Dermis microvascular lymphatic vessel endothelial cell (primary cell): ENCODE data around the gene TSPO. TPM values are rescaled to one million over a fixed set of nuclear protein-coding genes. Genes with fewer than 3 reads are reported as not detected.
"Not testable (repeated sequence)": the region's sequence is repeated elsewhere in the genome, so short reads cannot be mapped to it uniquely, and the experiment has no call there.

ENCODE experiments used
- DNase-seq, 2 donors: peaks; one replicate each; pipeline versions ENCODE4 v3.0.0 to v3.0.0-alpha.2; 2010; ENCODE audit warnings: low read depth in 2 of 2
- total RNA-seq: library from RNA; depleted of rRNA; stranded (reverse); fragments of >200 nt; gene quantifications from 2 replicates; pipeline ENCODE4 v1.2.1, GENCODE V29; 2014

TSPO gene
- total RNA-seq = 295 and 296 TPM in 2 replicates

GRCh38 chr22:43151251-43152002, at the start of gene TSPO:
Gene TSPO (plus strand): TSS chr22:43151559. CDS start chr22:43159239, 7,680 bp downstream.
- DNase-seq = peak in 1 of 2 donors; percentile 60

DNA sequence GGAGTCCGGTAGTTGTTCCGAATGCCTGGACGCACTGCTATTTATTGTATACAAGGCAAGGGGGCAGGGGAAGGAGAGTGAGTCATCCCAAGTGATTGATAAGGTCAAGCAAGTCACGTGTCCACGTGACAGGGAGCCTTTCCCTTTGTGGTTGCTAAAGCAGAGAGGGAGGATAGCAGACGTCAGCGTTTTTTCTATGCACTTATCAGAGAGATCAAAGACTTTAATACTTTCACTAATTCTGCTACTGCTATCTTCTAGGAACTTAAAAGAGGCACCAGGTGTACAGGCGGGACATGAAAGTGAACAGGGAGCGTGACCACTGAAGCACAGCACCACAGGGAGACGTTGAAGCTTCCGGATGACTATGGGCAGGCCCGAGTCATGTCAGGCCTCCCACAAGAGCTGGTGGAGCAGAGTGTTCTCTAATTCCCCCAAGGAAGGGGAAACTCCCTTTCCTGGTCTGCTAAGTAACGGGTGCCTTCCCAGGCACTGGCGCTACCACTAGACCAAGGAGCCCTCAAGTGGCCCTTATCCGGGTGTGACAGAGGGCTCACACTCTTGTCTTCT, 47.2 kb upstream of the TSPO start:
- peak in 1 of 2 donors; percentile 67 for DNase-seq

DNA sequence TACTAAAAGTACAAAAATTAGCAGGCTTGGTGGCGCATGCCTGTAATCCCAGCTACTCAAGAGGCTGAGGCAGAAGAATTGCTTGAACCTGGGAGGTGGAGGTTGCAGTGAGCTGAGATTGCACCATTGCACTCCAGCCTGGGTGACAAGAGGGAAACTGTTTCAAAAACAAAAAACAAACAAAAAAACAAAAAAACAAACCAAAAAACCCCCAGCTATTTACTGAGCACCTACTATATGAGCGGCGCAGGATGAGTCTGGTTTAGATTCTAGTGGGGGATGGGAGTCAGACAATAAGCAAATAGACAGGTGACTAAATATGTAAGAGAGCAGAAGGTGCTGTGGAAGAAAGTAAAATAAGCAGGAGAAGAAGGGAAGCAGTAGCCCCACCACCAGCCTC, 46.4 kb upstream of the TSPO start:
- DNase-seq = not testable (repeated sequence)

GRCh38 chr22:43106302-43106701, 45.1 kb upstream of the TSPO start:
- DNase-seq = no peak

DNA sequence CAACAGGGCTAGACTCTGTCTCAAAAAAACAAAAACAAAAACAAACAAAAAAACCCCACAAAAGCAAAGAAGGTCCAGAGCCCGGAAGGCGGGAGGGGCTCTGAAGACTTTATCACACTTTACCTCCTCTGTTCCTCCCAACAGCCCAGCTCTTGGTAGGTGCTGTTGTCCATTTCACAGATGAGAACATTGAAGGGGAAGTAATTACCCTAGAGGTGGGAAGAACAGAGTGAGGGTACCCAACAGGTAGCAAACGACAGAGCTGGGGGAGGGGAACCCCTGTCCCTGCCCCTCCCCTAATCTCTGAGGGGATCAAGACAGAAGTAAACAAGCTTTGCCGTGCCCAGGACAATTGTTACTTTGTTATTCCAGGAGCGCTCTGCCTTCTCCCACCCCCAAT, 41.8 kb upstream of the TSPO start:
- no peak for DNase-seq

- DNase-seq = no peak
Observed at GRCh38 chr22:43109921-43110443, 41.4 kb upstream of the TSPO start.

DNA sequence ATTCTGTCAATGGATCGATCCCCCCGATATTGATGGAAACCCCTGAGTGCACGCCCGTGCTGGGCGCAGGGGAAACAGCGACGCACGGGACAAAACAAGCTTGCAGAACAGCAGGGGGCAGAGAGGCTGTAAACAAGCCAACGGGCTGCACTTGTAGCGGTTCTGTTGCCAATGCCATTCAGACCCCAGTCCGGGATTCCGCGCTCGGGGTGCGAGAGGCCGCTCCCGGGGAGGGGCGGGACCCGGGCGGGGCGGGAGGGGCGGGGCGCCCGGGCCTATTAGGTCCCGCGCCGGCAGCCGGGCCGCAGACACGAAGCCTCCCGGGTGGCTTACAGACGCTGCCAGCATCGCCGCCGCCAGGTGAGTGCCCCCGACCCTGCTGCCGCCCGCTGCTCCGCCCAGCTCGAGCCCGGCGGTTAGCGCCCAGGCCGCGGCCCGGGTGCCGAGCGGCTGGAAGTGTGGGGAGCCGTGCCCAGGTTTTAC, 40.9 kb upstream of the TSPO start, which contains the start of gene BIK:
Gene BIK, plus strand, starts transcription at position 307 of the 483 bp plus-strand sequence. CDS start 13,273 bp downstream, outside the sequence.
- DNase-seq = peak in 1 of 2 donors; percentile 55

DNA sequence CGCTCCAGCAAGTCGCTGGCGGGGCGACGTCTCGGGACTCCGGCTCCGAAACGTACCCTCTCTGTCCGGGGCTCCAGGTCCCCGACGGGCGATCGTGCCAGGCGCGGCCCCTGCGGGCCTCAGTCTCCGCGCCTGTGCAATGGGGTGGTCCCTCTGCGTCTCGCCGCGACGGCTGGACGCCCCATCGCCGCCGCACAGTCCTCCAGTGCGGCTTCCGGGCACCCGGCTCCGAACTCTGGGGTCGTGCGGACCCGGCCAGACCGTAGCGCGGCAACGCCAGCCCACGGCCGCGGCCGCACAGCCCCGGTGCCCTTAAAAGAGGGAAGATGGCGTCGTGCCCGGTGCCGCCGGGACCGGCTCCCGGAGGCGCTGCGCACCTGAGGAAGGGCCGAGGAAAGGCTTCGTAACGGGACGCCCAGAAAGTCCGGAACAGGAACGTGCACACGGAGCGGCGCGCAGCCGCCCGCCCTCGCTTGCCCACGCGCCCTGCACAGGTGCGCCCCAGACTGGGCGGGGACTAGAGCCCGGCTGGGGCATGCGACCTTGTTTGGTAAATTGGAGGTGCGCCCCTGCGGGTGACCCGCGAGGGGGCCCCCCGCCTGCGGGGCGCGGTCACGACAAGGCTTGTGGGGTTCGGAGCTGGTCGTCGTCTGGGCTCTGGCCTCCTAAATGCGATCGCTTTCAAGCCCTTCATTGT, 40.3 kb upstream of the TSPO start:
- no peak for DNase-seq

DNA sequence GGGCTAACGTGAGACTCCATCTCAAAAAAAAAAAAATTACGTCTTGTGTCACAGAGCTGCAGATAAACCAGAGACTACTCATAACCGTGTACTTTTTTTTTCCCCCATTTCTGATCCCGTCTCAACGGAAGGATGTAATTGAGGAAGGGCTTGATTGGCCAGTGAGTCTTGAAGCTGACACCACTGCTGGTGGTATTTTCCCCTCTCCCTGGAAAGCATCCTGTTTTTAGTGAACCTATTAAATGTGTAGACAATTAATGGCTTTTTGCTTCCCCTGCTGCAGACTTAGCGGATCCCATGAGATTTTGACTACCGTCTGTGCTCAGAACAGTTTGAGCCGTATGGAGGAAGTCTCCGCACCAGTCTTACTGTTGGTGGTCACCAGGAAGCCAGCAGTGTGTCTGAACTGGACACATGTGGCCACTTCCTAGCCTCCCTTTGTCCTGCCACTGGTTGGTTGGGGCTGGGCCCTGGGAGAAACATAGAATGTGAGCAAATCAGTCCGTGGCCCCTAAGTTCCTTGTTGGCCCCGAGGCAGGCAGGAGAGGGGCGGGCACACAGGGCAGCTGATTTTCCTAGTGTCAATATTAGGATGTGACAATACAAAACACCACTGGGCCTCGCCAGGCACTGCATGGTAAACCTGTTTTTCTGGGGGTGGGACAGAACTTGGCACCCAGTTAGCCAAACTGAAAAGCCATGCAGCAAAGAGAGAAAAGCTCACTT, 37.7 kb upstream of the TSPO start:
- peak in 1 of 2 donors; percentile 18 for DNase-seq

DNA sequence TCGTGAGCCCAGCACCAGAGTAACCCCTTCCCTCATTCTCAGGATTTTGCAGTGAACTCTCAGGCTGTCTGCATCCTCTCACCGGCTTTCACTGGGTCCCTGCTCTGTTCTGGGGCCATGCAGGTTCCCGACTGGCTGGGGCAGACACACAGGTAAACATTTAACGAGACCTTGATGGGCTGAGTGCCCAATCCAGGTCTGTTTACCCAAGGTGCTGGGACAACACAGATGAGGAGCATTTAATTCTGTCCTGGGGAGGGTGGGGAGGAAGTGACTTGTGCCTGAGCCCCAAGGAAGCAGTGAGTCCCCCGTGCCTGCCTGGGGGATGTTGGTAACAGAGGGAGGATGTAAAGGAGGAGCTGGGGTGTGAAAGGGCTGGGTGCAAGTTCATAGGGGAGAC, 36.4 kb upstream of the TSPO start:
- DNase-seq = no peak

- no peak for DNase-seq
Observed at GRCh38 chr22:43116932-43117331, 34.4 kb upstream of the TSPO start.

DNA sequence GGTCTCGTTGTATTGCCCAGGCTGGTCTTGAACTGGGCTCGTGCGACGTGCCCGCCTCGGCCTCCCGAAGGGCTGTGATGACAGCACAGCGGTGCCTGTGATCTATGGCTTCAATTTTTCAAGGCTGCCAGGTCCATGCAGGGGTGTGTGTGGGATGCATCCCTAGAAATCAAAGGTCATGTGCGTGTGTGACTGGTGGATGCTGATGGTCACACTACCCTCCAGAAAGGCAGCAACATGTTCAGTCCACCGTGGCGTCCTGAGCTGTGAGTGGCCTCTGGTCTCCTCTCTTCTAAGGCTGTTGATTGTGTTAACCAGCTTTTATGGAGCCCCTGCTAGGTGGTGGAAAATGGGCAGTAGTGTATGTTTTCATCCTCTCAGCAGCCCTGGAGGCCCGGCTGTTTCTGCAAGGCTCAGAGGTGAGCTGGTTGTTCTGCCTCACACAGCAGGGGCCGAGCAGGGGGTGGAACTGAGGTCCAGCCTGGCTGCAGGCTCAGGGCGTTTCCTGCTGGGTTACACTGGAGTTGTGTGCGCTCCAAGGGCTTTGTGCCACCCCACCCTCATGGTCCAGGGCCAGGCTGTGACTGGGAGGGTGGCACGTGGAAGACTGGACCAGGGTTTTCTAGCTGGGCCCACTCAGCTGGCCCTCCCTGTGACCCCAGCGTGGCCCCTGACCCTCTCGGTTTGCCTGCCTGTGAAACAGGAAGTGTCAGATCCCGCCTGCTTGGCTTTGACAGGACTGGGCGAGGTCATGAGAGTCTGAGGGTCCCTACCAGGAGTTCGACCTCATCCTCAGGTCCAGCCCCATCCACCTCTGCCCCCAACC, 33.1 kb upstream of the TSPO start:
- DNase-seq = no peak

DNA sequence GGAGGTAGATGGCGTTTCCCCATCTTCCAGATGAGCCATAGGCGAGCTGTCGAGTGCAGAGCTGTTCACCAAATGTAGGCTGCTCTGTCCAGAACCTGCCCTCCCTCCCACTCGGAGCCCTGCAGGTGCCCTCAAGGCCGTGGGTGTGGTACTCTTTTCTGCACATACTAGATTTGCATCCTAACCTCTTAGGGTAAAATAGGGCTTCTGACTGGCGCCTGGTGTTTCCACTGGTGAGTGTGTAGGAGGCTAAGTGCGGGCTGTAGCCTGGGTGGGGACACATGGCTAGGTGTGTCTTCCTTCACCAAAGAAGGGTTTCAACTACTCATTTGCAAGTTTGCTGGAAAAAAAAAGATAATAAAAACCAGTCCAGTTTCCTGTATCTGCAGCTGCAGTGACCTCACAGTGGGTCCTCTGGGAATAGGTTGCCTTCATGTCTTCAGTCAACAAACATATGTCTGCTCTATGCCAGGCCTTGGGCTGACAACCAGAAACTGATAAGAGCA, 32.4 kb upstream of the TSPO start:
- DNase-seq = no peak

DNA sequence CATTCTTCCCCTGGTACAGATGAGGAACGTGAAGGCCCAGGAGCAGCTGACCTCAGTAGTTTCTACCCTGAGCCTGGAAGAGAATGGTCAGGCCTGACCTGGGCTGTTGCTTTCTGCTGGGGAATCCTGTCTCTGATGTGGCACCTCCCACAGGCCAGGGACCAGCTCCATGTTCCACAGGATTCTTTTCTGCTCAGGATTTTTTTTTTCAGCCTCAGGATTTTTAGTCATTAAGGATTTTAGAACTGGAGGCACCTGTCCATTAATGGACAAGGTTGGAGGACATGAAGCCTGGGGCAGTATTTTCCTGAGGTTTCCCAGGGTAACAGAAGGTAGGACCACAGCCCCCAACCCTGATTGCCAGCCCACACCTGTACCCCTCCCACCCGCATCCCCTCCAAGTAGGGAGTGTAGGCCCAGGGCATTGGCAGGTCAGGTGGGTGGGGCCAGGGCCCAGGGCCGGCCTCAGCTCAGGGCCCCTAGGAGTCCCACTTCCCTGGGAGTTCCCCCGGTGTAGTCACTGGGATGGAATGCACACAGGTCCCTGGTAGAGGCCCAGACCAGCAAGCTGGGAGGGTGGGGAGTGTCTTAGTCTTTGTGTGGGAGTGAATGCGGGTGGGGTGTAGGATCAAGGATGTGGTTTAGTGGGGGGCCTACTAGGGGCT, 24.7 kb upstream of the TSPO start:
- DNase-seq = peak in 1 of 2 donors; percentile 68

- DNase-seq = no peak
Observed at GRCh38 chr22:43127166-43127908, 24.0 kb upstream of the TSPO start.

GRCh38 chr22:43128116-43128515, 23.2 kb upstream of the TSPO start:
- DNase-seq = no peak

DNA sequence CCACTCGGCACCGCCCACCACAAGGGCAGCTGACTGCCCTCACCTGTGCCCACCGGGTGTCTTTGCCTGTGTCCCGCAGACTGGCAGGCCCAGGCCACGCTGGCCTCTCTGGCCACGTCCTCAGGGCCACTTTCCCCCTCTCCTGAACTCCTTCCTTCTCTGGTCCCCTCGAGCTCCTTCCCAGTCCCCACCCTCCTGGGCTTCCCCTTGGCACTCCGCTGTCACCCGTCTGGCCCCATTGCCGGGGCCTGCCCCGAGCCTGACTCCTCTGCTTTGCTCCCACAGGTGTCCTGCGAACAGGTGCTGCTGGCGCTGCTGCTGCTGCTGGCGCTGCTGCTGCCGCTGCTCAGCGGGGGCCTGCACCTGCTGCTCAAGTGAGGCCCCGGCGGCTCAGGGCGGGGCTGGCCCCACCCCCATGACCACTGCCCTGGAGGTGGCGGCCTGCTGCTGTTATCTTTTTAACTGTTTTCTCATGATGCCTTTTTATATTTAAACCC, 22.4 kb upstream of the TSPO start:
- DNase-seq = no peak
